Measurements from ENCODE around the gene POC1A. TPM values are rescaled to one million over a fixed set of nuclear protein-coding genes. Genes with fewer than 3 reads are reported as not detected.

Gene POC1A
- polyA plus RNA-seq, 1 donor (not counting 4 experiments of a cell fraction or from before 2014, with no cell fraction given), result 11.5 TPM

- peaks cover 16% of the 10 kb centered on the region for H3K4me1 ChIP-seq (ENCODE audit: control insufficient read depth, extremely low read depth, insufficient read depth, low read length)
- no peak overlapping the region for H3K4me3 ChIP-seq (ENCODE audit: control insufficient read depth in 2 of 3, extremely low read depth in 1 of 3, insufficient read depth in 2 of 3, low read depth in 1 of 3, low read length in 3 of 3)
- dilution Hi-C loops (cut with MboI; ENCODE audit: extremely low pct_ligation_motif_present, low sequenced_read_pairs), result no loop called here
- FAIRE-seq, result no peak
- H2AFZ ChIP-seq (ENCODE audit: control insufficient read depth, low read length), result no peak overlapping the region
- H3K9me3 ChIP-seq (ENCODE audit: control insufficient read depth, low read depth, low read length), result no peaks in the 10 kb centered on the region
- no peak overlapping the region for H3K27ac ChIP-seq (ENCODE audit: control insufficient read depth, insufficient read depth, low read length)
- DNase-seq (ENCODE audit: low read depth, low spot score), result no peak
- no peaks in the 10 kb centered on the region for H3K79me2 ChIP-seq (ENCODE audit: control insufficient read depth, insufficient read depth, low read length)
- no peak overlapping the region for H3K9ac ChIP-seq (ENCODE audit: control insufficient read depth, extremely low read depth, insufficient read depth, low read length)
- no peaks in the 10 kb centered on the region for H3K9me1 ChIP-seq (ENCODE audit: control insufficient read depth, extremely low read depth, insufficient read depth, low read length)
- H3K4me2 ChIP-seq (ENCODE audit: control insufficient read depth, extremely low read depth, insufficient read depth, low read depth, low read length), result no peak overlapping the region
- H3K36me3 ChIP-seq (ENCODE audit: control insufficient read depth in 2 of 2, extremely low read depth in 1 of 2, insufficient read depth in 2 of 2, low read length in 2 of 2), result no peaks in the 10 kb centered on the region
- H4K20me1 ChIP-seq (ENCODE audit: control insufficient read depth, extremely low read depth, insufficient read depth, low read length), result no peaks in the 10 kb centered on the region
- H3K27me3 ChIP-seq (ENCODE audit: control insufficient read depth, extremely low read depth, insufficient read depth, low read length), result no peaks in the 10 kb centered on the region
- TF ChIP-seq CTCF (optimal IDR thresholded peaks at IDR 0.05 in 1 of 3, IDR thresholded peaks at IDR 0.05 in 1 of 3, conservative IDR thresholded peaks at IDR 0.05 in 1 of 3; ENCODE audit: extremely low read depth in 1 of 3, insufficient read depth in 2 of 3, low read length in 3 of 3) (no peak), EZH2 (IDR thresholded peaks at IDR 0.05; ENCODE audit: low read length) (no peak)
Measured at GRCh38 chr3:52025453-52025852, 128.8 kb downstream of the POC1A start.

Other genes starting within 250 kb of the POC1A start
- 21.8 to 34.5 TPM (median 23.8 TPM) in 3 replicates for gene RRP9, start 212.5 kb downstream of the POC1A start, polyA plus RNA-seq
- 5.4 to 9.3 TPM (median 6.4 TPM) in 3 replicates for gene PARP3, start 212.1 kb downstream of the POC1A start, polyA plus RNA-seq
- not detected in 3 replicates for gene GPR62, start 199.0 kb downstream of the POC1A start, polyA plus RNA-seq
- gene PCBP4, start 187.0 kb downstream of the POC1A start, polyA plus RNA-seq, result 25.2 to 48.7 TPM (median 35.0 TPM) in 3 replicates
- 32.8 to 57.2 TPM (median 34.7 TPM) in 3 replicates for gene ABHD14B, start 180.4 kb downstream of the POC1A start, polyA plus RNA-seq
- gene ABHD14A, start 179.4 kb downstream of the POC1A start, polyA plus RNA-seq, result 6.9 to 10.6 TPM (median 7.5 TPM) in 3 replicates
- 71.8 to 91.8 TPM (median 76.6 TPM) in 3 replicates for gene ACY1, start 170.9 kb downstream of the POC1A start, polyA plus RNA-seq
- gene RPL29, start 158.5 kb downstream of the POC1A start, polyA plus RNA-seq, result 1,648 to 2,317 TPM (median 2,262 TPM) in 3 replicates
- gene DUSP7, start 97.9 kb downstream of the POC1A start, polyA plus RNA-seq, result 103 to 172 TPM (median 121 TPM) in 3 replicates
- gene ALAS1, start 43.7 kb upstream of the POC1A start, polyA plus RNA-seq, result 54.6 to 109 TPM (median 74.1 TPM) in 3 replicates
- not detected in 3 replicates for gene TLR9, start 71.2 kb upstream of the POC1A start, polyA plus RNA-seq
- 70.4 to 113 TPM (median 77.0 TPM) in 3 replicates for gene TWF2, start 84.7 kb upstream of the POC1A start, polyA plus RNA-seq
- gene PPM1M, start 91.3 kb upstream of the POC1A start, polyA plus RNA-seq, result 6.4 to 8.0 TPM (median 6.5 TPM) in 3 replicates
- gene WDR82, start 124.2 kb upstream of the POC1A start, polyA plus RNA-seq, result 53.1 to 75.1 TPM (median 74.4 TPM) in 3 replicates
- gene GLYCTK, start 133.4 kb upstream of the POC1A start, polyA plus RNA-seq, result 4.9 to 5.7 TPM (median 5.0 TPM) in 3 replicates
- 0.33 to 1.1 TPM (median 0.70 TPM) in 3 replicates for gene DNAH1, start 161.9 kb upstream of the POC1A start, polyA plus RNA-seq

Measured in keratinocyte (primary cell).